Ovary (tissue), 9 donors: ENCODE data around the gene IL6. TPM values are rescaled to one million over a fixed set of nuclear protein-coding genes. Genes with fewer than 3 reads are reported as not detected.

ENCODE experiments used
- DNase-seq, 5 donors: peaks; one replicate each; pipeline ENCODE4 v3.0.0-alpha.2; 2019 to 2020
- H3K27ac ChIP-seq, 2 donors: fragments of 200-600 bp; one replicate each; pipeline versions ENCODE4 v1.5.1 to v1.8.0; 2019 to 2022
- H3K27me3 ChIP-seq: fragments of 200-600 bp; one replicate; pipeline ENCODE4 v1.8.0; 2022
- H3K36me3 ChIP-seq: fragments of 200-600 bp; sonication (generic); one replicate; pipeline ENCODE4 v1.5.1; 2019
- H3K4me1 ChIP-seq: one replicate; pipeline ENCODE4 v1.8.1; 2013; ENCODE audit warnings: mild to moderate bottlenecking, moderate library complexity; ENCODE audit not compliant: insufficient read depth
- H3K4me3 ChIP-seq: fragments of 200-600 bp; sonication (generic); one replicate; pipeline ENCODE4 v1.5.1; 2017
- H3K9me3 ChIP-seq, 2 donors: fragments of 200-600 bp in 1 of 2; sonication (generic) in 1 of 2; one replicate each; pipeline versions ENCODE4 v1.5.1 to v1.8.1; 2013 to 2019; ENCODE audit warnings: mild to moderate bottlenecking in 1 of 2, moderate library complexity in 1 of 2
- CTCF ChIP-seq, 3 donors: fragments of 450-650 bp in 2 of 3; fragments of 200-600 bp in 1 of 3; IDR thresholded peaks; one replicate each; pipeline versions ENCODE4 v1.5.1 to v1.8.0; 2016 to 2022; ENCODE audit warnings: antibody characterized with exemption in 3 of 3, mild to moderate bottlenecking in 1 of 3
- EP300 ChIP-seq: sonication (generic); formaldehyde crosslinking; IDR thresholded peaks from one replicate; pipeline ENCODE4 v1.6.1; 2017; ENCODE audit warnings: antibody characterized with exemption
- POLR2A ChIP-seq: fragments of 450-650 bp; IDR thresholded peaks from one replicate; pipeline ENCODE4 v1.6.1; 2017; ENCODE audit warnings: antibody characterized with exemption, mild to moderate bottlenecking, moderate library complexity
- WGBS, 3 donors: extraction: QIAGEN DNeasy Blood & Tissue Kit in 1 of 3; methylation state at CpG; one replicate each; pipeline versions ENCODE4 v1.1.5 to v1.1.7; 2013 to 2017; 5-methylcytosine and 5-hydroxymethylcytosine counted together
- intact Hi-C, 4 donors: fragments of 100-400 bp; cut with DNase I; formaldehyde crosslinking; loops; one replicate each; pipeline versions ENCODE4 v1.11.0 to v1.15.1; 2022 to 2023
- polyA plus RNA-seq, 2 donors: library from polyadenylated mRNA; stranded (reverse); fragments of 200-250 nt in 1 of 2; fragments of 350-450 nt in 1 of 2; fragmentation: Illumina TruSeq in 1 of 2; extraction: RNeasy Lipid Tissue Mini Kit (QIAGEN cat#74804) in 1 of 2; gene quantifications; one replicate each; pipeline ENCODE4 v1.2.3, GENCODE V29; 2013 to 2014
- total RNA-seq, 7 donors: library from RNA; depleted of rRNA in 2 of 7; stranded (reverse); fragments of >200 nt in 2 of 7; fragmentation: NEBNext Ultra II Directional in 3 of 7; extraction: Animal tissue kit (Norgen Biotek cat#: 25700) in 3 of 7; gene quantifications; one replicate each; pipeline versions ENCODE4 v1.1.0 to v1.2.4, GENCODE V29; 2016 to 2023
- donor health status: DM: no; HTN: no; CAD: no; lungs with moderate emphysema.
- donor health status: DM: no; HTN: no; CAD: no.
- donor health status: Bipolar disorder and iron deficiency.
- donor health status: DM: yes; HTN: yes; CAD: no.
- donor health status: DM: no; HTN: no; CAD: no.
- donor health status: DM: yes; HTN: yes; CAD: no.

Gene IL6
- total and polyA plus RNA-seq, 9 donors, result 0.62 to 15.5 (median 4.9) TPM; not detected in 1

GRCh38 chr7:22713463-22713862 lies 13.5 kb upstream of the IL6 start:
- whole genome bisulfite sequencing, 3 donors, result 62 to 77% (median 74%) methylated on average over 1 of the region's 1 CpG

DNA sequence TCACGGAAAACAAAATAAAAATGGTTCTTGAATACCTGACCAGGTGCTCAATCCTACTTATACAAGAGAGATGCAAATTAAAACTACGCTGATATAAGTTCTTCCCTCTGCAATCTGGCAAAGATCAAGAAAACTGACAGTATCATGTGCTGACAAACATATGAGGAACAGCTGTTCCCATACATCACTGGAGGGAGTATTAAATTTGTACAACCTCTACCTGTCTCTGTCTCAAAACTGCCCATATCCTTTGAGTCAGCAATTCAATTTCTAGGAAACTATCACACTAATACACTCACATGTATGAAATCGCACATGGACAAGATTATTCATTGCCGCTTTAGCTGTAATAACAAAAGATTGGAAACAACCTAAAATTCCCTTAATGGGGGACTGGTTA lies 11.0 kb upstream of the IL6 start:
- H3K27me3 ChIP-seq, result no peaks in the 10 kb centered on the region
- no peaks in the 10 kb centered on the region for H3K4me1 ChIP-seq
- H3K9me3 ChIP-seq, result no peaks in the 10 kb centered on the region
- no peak overlapping the region for H3K4me3 ChIP-seq
- WGBS, 3 donors, result 83 to 94% (median 86%) methylated on average over 4 of the region's 4 CpGs
- TF ChIP-seq CTCF (IDR thresholded peaks at IDR 0.05) (no peak), EP300 (no peak), POLR2A (no peak)
- DNase-seq, result no peak
- intact Hi-C loops, result no loop called here
- H3K36me3 ChIP-seq, result no peaks in the 10 kb centered on the region
- H3K27ac ChIP-seq, result no peak overlapping the region

More at GRCh38 chr7:22713463-22713862, 13.5 kb upstream of the IL6 start:
- no peak for TF ChIP-seq EP300
- no peak for TF ChIP-seq POLR2A
- no peak for TF ChIP-seq CTCF (IDR thresholded peaks at IDR 0.05)
- Histone ChIP-seq H3K27me3 (no peaks in the 10 kb centered on the region), H3K4me3 (no peak overlapping the region), H3K9me3 (no peaks in the 10 kb centered on the region), H3K27ac (no peak overlapping the region), H3K4me1 (no peaks in the 10 kb centered on the region), H3K36me3 (no peaks in the 10 kb centered on the region)
- DNase-seq, result no peak
- intact Hi-C loops, result no loop called here

DNA sequence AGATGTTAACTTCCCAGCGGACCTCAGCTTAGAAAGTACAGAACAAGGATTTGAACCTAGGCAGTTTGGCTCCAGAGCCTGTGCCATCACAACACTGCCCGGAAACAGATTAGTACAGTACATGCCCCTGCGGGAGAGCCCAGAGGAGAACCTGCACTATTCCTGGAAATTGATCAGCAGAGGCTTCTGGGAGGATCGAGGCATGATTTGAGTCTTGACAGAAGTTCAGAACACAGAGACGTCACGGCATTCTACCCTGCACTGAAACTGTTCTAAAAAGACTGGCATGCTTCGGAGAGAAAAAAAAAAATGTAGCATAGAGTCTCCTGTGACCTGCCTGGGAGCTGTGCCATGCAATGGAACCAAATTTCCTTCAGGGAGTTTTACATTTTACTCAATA lies 9.2 kb upstream of the IL6 start:
- H3K27me3 ChIP-seq, result no peaks in the 10 kb centered on the region
- WGBS, 3 donors, result 78 to 83% (median 79%) methylated on average over 7 of the region's 7 CpGs
- H3K4me1 ChIP-seq, result no peaks in the 10 kb centered on the region
- TF ChIP-seq CTCF (IDR thresholded peaks at IDR 0.05), result no peak
- TF ChIP-seq POLR2A, result no peak
- H3K36me3 ChIP-seq, result no peaks in the 10 kb centered on the region
- intact Hi-C loops, result no loop called here
- H3K27ac ChIP-seq, result no peak overlapping the region
- no peaks in the 10 kb centered on the region for H3K9me3 ChIP-seq
- H3K4me3 ChIP-seq, result no peak overlapping the region
- no peak for DNase-seq

DNA sequence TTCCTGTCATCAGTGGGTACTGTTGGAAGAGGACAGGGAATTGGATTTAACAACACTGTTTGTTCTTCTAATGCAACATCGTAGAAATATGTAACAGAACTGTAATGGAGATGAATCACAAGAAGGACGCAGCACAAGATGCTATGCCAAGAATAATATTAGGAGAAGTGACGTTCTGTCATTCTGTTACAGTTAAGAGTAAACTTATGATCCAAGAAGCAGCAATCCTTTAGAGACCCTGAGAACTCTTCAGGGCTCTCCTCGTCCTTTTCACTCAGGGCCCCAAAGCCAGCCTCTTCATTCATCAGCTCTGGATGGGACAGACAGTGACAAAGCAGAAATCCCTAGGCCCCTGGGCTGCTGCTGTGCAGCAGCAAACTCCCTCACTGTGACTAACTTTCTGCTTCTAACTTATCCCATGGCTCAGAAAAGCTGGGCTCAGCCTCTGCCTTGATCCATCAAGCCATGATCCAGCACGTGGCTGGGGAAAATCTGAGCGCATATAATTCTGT lies 8.7 kb upstream of the IL6 start:
- no peaks in the 10 kb centered on the region for H3K36me3 ChIP-seq
- no peak for TF ChIP-seq EP300
- no peaks in the 10 kb centered on the region for H3K27me3 ChIP-seq
- no peak overlapping the region for H3K27ac ChIP-seq
- intact Hi-C loops, result no loop called here
- no peaks in the 10 kb centered on the region for H3K4me1 ChIP-seq
- no peak overlapping the region for H3K4me3 ChIP-seq
- 47 to 68% (median 61%) methylated on average over 6 of the region's 6 CpGs for WGBS, 3 donors
- no peak for DNase-seq
- H3K9me3 ChIP-seq, result no peaks in the 10 kb centered on the region

- H3K27ac ChIP-seq, result no peak overlapping the region
- intact Hi-C loops, result no loop called here
- H3K27me3 ChIP-seq, result no peaks in the 10 kb centered on the region
- H3K4me3 ChIP-seq, result no peak overlapping the region
- TF ChIP-seq CTCF (IDR thresholded peaks at IDR 0.05) (no peak), POLR2A (no peak), EP300 (no peak)
- no peaks in the 10 kb centered on the region for H3K36me3 ChIP-seq
- H3K9me3 ChIP-seq, result no peaks in the 10 kb centered on the region
- H3K4me1 ChIP-seq, result no peaks in the 10 kb centered on the region
- DNase-seq, result no peak
- 0 to 64% (median 32%) methylated on average over 1 of the region's 1 CpG for WGBS, 3 donors
These were observed 8.0 kb upstream of the IL6 start for GRCh38 chr7:22718911-22719420.
